HFFc6 (cell line): ENCODE data around the gene GHRL. TPM values are rescaled to one million over a fixed set of nuclear protein-coding genes. Genes with fewer than 3 reads are reported as not detected.
"Not testable (repeated sequence)": the region's sequence is repeated elsewhere in the genome, so short reads cannot be mapped to it uniquely, and the experiment has no call there.

Source experiments
- DNase-seq: peaks from one replicate; pipeline ENCODE4 v3.0.0-alpha.2; 2018
- H3K27ac Mint-ChIP-seq: 2 replicates; pipeline ENCODE4 v1.8.0; 2020; ENCODE audit warnings: mild to moderate bottlenecking, mixed read lengths
- H3K27me3 Mint-ChIP-seq: 2 replicates; pipeline ENCODE4 v1.8.0; 2021; ENCODE audit warnings: mild to moderate bottlenecking, moderate library complexity, mixed read lengths; ENCODE audit not compliant: insufficient read depth
- H3K36me3 Mint-ChIP-seq: 2 replicates; pipeline ENCODE4 v1.8.0; 2021; ENCODE audit warnings: low read depth, mixed read lengths
- H3K4me1 Mint-ChIP-seq: 2 replicates; pipeline ENCODE4 v1.8.0; 2020; ENCODE audit warnings: low read depth, mixed read lengths
- H3K4me3 Mint-ChIP-seq: 2 replicates; pipeline ENCODE4 v1.8.0; 2020; ENCODE audit warnings: mild to moderate bottlenecking, moderate library complexity, mixed read lengths
- H3K9me3 Mint-ChIP-seq: 2 replicates; pipeline ENCODE4 v1.8.0; 2020; ENCODE audit warnings: mild to moderate bottlenecking, mixed read lengths
- total RNA-seq, 6 experiments: library from RNA; stranded (reverse); fragmentation: NEBNext Ultra II Directional; extraction: Animal tissue kit (Norgen Biotek cat#: 25700); gene quantifications; 2 replicates in 1 of 6; 3 replicates in 5 of 6; pipeline ENCODE4 v1.2.3, GENCODE V29; 2021
- TF ChIP-seq, protein P1 (sequence below): fragments of 200-600 bp; sonication (generic); IDR thresholded peaks from 2 replicates; pipeline ENCODE4 v1.5.0; 2021; ENCODE audit warnings: antibody characterized with exemption, mild to moderate bottlenecking

Gene GHRL
- total RNA-seq, 6 experiments from 2014 or later, result 0.21 to 0.41 TPM; not detected in 4

DNA sequence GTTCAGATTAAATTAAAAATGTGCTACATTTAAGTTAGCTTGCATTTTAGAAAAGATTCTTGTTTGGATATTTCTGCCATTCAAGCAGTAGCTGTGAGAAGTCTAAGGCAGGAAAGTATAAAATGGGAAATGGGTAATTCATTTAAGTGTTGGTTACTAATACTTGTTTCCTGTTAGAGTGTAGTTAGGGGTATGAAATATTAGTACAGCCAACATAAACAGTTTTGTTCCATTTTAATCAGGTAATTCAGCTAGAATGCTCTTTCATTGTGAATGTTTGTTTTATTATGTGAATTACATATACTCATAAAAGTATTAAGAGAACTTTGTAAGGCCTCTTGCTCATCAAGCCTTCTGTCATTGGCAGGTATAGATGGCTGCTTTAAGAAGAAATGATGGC, 24.6 kb downstream of the GHRL start:
- Mint-ChIP-seq H3K27me3 (no peaks in the 10 kb centered on the region), H3K27ac (no peak overlapping the region), H3K9me3 (no peaks in the 10 kb centered on the region), H3K4me3 (no peak overlapping the region), H3K36me3 (peaks cover 34% of the 10 kb centered on the region), H3K4me1 (peaks cover 25% of the 10 kb centered on the region)
- TF ChIP-seq, protein P1, sequence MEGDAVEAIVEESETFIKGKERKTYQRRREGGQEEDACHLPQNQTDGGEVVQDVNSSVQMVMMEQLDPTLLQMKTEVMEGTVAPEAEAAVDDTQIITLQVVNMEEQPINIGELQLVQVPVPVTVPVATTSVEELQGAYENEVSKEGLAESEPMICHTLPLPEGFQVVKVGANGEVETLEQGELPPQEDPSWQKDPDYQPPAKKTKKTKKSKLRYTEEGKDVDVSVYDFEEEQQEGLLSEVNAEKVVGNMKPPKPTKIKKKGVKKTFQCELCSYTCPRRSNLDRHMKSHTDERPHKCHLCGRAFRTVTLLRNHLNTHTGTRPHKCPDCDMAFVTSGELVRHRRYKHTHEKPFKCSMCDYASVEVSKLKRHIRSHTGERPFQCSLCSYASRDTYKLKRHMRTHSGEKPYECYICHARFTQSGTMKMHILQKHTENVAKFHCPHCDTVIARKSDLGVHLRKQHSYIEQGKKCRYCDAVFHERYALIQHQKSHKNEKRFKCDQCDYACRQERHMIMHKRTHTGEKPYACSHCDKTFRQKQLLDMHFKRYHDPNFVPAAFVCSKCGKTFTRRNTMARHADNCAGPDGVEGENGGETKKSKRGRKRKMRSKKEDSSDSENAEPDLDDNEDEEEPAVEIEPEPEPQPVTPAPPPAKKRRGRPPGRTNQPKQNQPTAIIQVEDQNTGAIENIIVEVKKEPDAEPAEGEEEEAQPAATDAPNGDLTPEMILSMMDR, result no peak
- DNase-seq, result no peak

DNA sequence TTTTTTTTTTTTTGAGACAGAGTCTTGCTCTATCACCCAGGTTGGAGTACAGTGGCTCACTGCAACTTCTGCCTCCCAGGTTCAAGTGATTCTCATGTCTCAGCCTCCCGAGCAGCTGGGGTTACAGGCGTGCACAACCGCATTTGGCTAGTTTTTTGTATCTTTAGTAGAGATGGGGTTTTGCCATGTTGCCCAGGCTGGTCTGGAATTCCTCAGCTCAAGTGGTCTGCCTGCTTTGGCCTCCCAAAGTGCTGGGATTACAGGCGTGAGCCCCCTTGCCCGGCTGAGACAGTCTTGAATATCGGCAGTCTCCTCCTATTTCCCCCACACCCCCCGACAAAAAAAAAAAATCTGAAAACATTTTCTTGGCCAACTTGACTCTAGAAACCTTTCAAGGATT, 25.8 kb downstream of the GHRL start:
- H3K27me3 Mint-ChIP-seq, H3K9me3 Mint-ChIP-seq, H3K4me3 Mint-ChIP-seq, DNase-seq, H3K27ac Mint-ChIP-seq: not testable (repeated sequence)
- Mint-ChIP-seq H3K36me3 (peaks cover 38% of the 10 kb centered on the region), H3K4me1 (peaks cover 22% of the 10 kb centered on the region)

DNA sequence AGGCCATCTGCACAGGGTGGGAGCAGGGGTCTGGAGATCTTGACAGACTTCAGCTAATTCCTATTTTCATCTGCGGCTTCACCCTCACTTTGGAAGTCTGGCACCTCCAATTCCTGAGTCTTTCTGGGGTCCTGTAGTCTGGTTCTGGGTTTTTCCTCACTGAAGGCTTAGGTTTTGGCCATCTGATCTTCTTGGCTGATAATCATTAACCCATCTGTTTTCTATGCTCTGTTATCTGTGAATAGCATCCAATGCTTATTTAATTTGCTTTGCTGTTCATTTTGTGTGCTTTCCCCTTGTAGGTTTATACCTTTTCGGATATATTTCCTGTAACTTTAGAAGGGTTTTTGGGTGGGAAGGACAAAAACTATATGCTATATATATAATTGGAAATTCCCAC, 26.9 kb downstream of the GHRL start:
- DNase-seq, result no peak
- peaks cover 22% of the 10 kb centered on the region for H3K4me1 Mint-ChIP-seq
- H3K4me3 Mint-ChIP-seq, result no peak overlapping the region
- H3K27me3 Mint-ChIP-seq, result no peaks in the 10 kb centered on the region
- no peak overlapping the region for H3K27ac Mint-ChIP-seq
- peaks cover 43% of the 10 kb centered on the region for H3K36me3 Mint-ChIP-seq
- no peaks in the 10 kb centered on the region for H3K9me3 Mint-ChIP-seq
- TF ChIP-seq, protein P1, result no peak

DNA sequence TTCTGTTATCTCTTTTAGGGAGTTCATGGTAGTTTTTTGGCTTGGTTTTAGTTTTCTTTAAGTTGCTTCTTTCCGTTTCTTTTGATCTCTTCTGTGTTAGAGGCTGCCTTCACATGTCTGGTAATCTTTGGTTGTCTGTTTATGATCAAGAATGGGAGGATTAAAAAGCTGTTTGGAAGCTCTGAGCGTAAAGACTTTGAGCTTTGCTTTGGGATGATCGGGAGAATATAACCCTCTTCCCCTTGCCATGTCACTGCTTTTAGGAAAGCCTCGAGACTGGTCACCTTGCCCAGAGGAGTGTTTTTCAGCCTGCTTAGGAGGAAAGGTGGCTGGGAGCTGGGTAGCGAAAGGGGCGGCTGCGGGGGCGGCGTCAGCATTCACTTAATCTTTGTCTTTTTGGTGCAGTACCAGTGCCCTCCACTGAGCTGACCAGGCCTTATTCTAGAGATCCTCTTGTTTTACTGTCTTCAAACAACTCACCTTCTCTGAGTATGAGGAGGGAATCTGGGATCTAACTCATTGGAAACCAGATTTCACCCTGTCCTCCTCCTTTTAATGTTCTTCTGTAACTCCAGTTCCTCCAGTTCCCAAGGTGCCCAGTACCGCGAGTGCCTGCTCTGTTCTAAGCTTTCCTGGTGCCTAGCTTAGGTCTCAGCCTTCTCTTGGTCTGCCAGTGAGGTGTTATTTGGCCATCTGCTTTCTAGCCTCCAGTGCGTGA, 28.9 kb downstream of the GHRL start:
- Mint-ChIP-seq H3K9me3 (no peaks in the 10 kb centered on the region), H3K4me3 (no peak overlapping the region), H3K27me3 (no peaks in the 10 kb centered on the region), H3K36me3 (peaks cover 46% of the 10 kb centered on the region), H3K4me1 (peaks cover 22% of the 10 kb centered on the region), H3K27ac (peak overlapping the region; percentile 47)
- TF ChIP-seq, protein P1, result peak; percentile 76
- DNase-seq, result peak; percentile 34

DNA sequence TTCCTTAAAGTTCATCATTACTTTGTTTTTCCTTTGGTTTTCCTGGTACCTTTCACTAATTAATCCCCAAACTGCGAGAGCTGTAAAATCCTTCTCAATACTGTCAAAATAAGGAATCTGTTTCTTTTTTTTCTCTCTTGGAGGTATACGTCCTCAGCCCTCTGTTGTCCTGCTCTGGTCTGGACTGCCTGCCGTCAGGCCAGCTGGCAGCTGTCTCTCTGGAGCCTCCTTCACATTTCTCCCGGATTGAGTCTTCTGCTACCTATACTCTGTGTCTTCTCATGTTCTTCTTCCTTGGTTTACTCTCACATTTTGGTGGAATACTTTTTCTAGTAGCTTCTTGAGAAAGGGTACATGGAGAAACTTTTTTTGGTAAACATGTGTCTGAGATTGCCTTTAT, 30.7 kb downstream of the GHRL start:
- Mint-ChIP-seq H3K27ac (no peak overlapping the region), H3K4me1 (peaks cover 15% of the 10 kb centered on the region), H3K4me3 (no peak overlapping the region), H3K9me3 (no peaks in the 10 kb centered on the region), H3K36me3 (peaks cover 45% of the 10 kb centered on the region), H3K27me3 (no peaks in the 10 kb centered on the region)
- DNase-seq, result no peak
- TF ChIP-seq, protein P1, result no peak

DNA sequence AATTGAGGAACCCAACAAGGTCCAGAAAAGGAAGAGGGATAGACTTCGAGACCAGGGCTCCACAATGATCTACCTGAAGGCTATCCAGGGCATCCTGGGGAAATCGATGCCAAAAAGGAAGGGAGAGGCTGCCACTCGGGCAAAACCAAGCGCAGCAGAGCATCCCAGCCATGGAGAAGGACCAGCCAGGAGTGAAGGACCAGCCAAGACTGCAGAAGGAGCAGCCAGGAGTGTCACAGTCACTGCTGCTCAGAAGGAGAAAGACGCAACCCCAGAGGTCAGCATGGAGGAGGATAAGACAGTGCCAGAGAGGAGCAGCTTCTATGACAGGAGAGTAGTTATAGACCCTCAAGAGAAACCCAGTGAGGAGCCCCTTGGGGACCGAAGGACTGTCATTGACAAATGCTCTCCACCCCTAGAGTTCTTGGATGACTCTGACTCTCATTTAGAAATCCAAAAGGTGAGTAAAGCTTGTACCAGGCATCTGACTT, 32.5 kb downstream of the GHRL start:
- H3K27ac Mint-ChIP-seq, result no peak overlapping the region
- peaks cover 15% of the 10 kb centered on the region for H3K4me1 Mint-ChIP-seq
- TF ChIP-seq, protein P1, result no peak
- H3K27me3 Mint-ChIP-seq, result no peaks in the 10 kb centered on the region
- DNase-seq, result no peak
- no peaks in the 10 kb centered on the region for H3K9me3 Mint-ChIP-seq
- H3K4me3 Mint-ChIP-seq, result no peak overlapping the region
- peaks cover 56% of the 10 kb centered on the region for H3K36me3 Mint-ChIP-seq
